H1 (cell line): Measurements from ENCODE around the gene FAM120A. TPM values are rescaled to one million over a fixed set of nuclear protein-coding genes. Genes with fewer than 3 reads are reported as not detected.

ENCODE experiments used
- CTCF ChIA-PET: fragments of 300-600 bp; sonication (Branson Sonifier 250); formaldehyde crosslinking; loops from one replicate; lab custom pipeline; 2021; ENCODE audit not compliant: partially characterized antibody; lab: Charles Lee
- POLR2A ChIA-PET: fragments of 300-600 bp; sonication (Branson Sonifier 250); formaldehyde crosslinking; loops from one replicate; lab custom pipeline; 2021; ENCODE audit warnings: inconsistent platforms; ENCODE audit not compliant: partially characterized antibody; lab: Charles Lee
- DNase-seq, 2 experiments: peaks; one replicate each; pipeline versions ENCODE4 v3.0.0 to v3.0.0-alpha.2; 2010 to 2022; ENCODE audit warnings: low spot score in 2 of 2, low read depth in 1 of 2, mixed read lengths in 1 of 2
- FAIRE-seq: peaks from 2 replicates; lab custom pipeline; 2011; peaks lifted over from hg19 to GRCh38; lab: Jason Lieb, UNC
- H2AFZ ChIP-seq: 2 replicates; pipeline ENCODE4 v1.8.1; 2012; ENCODE audit warnings: low read length, inconsistent platforms
- H2AK5ac ChIP-seq: 2 replicates; pipeline ENCODE4 v1.6.1; 2013; ENCODE audit warnings: low read depth, low read length
- H2BK120ac ChIP-seq: replicated peaks from 2 replicates; pipeline ENCODE3; 2013; ENCODE audit warnings: low read depth, low read length, inconsistent platforms
- H2BK12ac ChIP-seq: 2 replicates; pipeline ENCODE4 v1.6.1; 2013; ENCODE audit warnings: low read depth, low read length
- H2BK15ac ChIP-seq: 2 replicates; pipeline ENCODE4 v1.6.1; 2013; ENCODE audit warnings: low read length
- H2BK20ac ChIP-seq: 2 replicates; pipeline ENCODE4 v1.6.1; 2013; ENCODE audit warnings: low read length
- H2BK5ac ChIP-seq: 2 replicates; pipeline ENCODE4 v1.6.1; 2013; ENCODE audit warnings: low read depth, low read length
- H3K14ac ChIP-seq: 2 replicates; pipeline ENCODE4 v1.6.1; 2013; ENCODE audit warnings: inconsistent platforms; ENCODE audit not compliant: insufficient read length
- H3K18ac ChIP-seq: 2 replicates; pipeline ENCODE4 v1.6.1; 2013; ENCODE audit warnings: low read length; ENCODE audit errors: extremely low read depth
- H3K23ac ChIP-seq: 2 replicates; pipeline ENCODE4 v1.6.1; 2013; ENCODE audit warnings: inconsistent platforms; ENCODE audit not compliant: insufficient read length
- H3K23me2 ChIP-seq: 2 replicates; pipeline ENCODE4 v1.6.1; 2013; ENCODE audit warnings: low read depth, low read length
- H3K27ac ChIP-seq: 2 replicates; pipeline ENCODE4 v1.6.1; 2011; ENCODE audit warnings: low read depth, low read length, inconsistent platforms
- H3K27me3 ChIP-seq, 4 experiments: replicated peaks in 1 of 4; 1 replicate in 1 of 4; 2 replicates in 3 of 4; pipeline versions ENCODE4 v1.6.1 to v1.8.1; 2011 to 2013; ENCODE audit warnings: low read length in 3 of 4, mild to moderate bottlenecking in 3 of 4, inconsistent platforms in 2 of 4, mixed read lengths in 2 of 4, moderate library complexity in 1 of 4; ENCODE audit not compliant: control insufficient read depth in 3 of 4, insufficient read depth in 3 of 4; ENCODE audit errors: extremely low read depth in 1 of 4
- H3K36me3 ChIP-seq, 4 experiments: 2 replicates each; pipeline versions ENCODE4 v1.6.1 to v1.8.1; 2011 to 2013; ENCODE audit warnings: mild to moderate bottlenecking in 4 of 4, low read length in 3 of 4, moderate library complexity in 2 of 4, control low read depth in 1 of 4, inconsistent platforms in 1 of 4; ENCODE audit not compliant: insufficient read depth in 4 of 4, control insufficient read depth in 2 of 4
- H3K4ac ChIP-seq: replicated peaks from 2 replicates; pipeline ENCODE3; 2013; ENCODE audit warnings: low read length, low read depth, mixed read lengths, inconsistent platforms; ENCODE audit not compliant: insufficient read length
- H3K4me1 ChIP-seq, 4 experiments: replicated peaks in 1 of 4; 1 replicate in 1 of 4; 2 replicates in 3 of 4; pipeline versions ENCODE4 v1.6.1 to v1.8.1; 2011 to 2013; ENCODE audit warnings: low read length in 3 of 4, inconsistent platforms in 2 of 4, mixed read lengths in 1 of 4; ENCODE audit not compliant: insufficient read depth in 4 of 4, control insufficient read depth in 3 of 4
- H3K4me2 ChIP-seq, 2 experiments: 2 replicates each; pipeline versions ENCODE4 v1.6.1 to v1.8.1; 2011 to 2013; ENCODE audit warnings: low read depth in 2 of 2, low read length in 2 of 2, control low read depth in 1 of 2, inconsistent platforms in 1 of 2, mild to moderate bottlenecking in 1 of 2; ENCODE audit not compliant: insufficient read depth in 1 of 2
- H3K4me3 ChIP-seq, 4 experiments: fragments of 200-600, 300-600 bp in 1 of 4; sonication (generic), shearing (Covaris generic), sonication (Bioruptor Twin) in 1 of 4; 2 replicates each; pipeline versions ENCODE4 v1.5.1 to v1.8.1; 2011 to 2016; ENCODE audit warnings: low read length in 4 of 4, low read depth in 3 of 4, control low read depth in 2 of 4, inconsistent platforms in 2 of 4, mild to moderate bottlenecking in 2 of 4, mixed read lengths in 1 of 4, moderate library complexity in 1 of 4; ENCODE audit not compliant: insufficient read depth in 2 of 4; ENCODE audit errors: extremely low read depth in 1 of 4
- H3K56ac ChIP-seq: replicated peaks from 2 replicates; pipeline ENCODE3; 2013; ENCODE audit warnings: low read depth, mild to moderate bottlenecking, mixed read lengths, low read length, inconsistent platforms; ENCODE audit not compliant: insufficient read length
- H3K79me1 ChIP-seq: 2 replicates; pipeline ENCODE4 v1.6.1; 2013; ENCODE audit warnings: low read depth, low read length, control low read depth
- H3K79me2 ChIP-seq, 2 experiments: 2 replicates each; pipeline versions ENCODE4 v1.6.1 to v1.8.1; 2012 to 2013; ENCODE audit warnings: low read length in 2 of 2, mild to moderate bottlenecking in 2 of 2, inconsistent platforms in 1 of 2; ENCODE audit not compliant: insufficient read depth in 2 of 2, control insufficient read depth in 1 of 2
- H3K9ac ChIP-seq, 4 experiments: replicated peaks in 1 of 4; 1 replicate in 1 of 4; 2 replicates in 3 of 4; pipeline versions ENCODE4 v1.6.1 to v1.8.1; 2011 to 2013; ENCODE audit warnings: low read depth in 3 of 4, low read length in 3 of 4, control low read depth in 2 of 4, mild to moderate bottlenecking in 2 of 4, moderate library complexity in 2 of 4, inconsistent platforms in 1 of 4; ENCODE audit errors: extremely low read depth in 1 of 4
- H3K9me3 ChIP-seq, 2 experiments: 2 replicates each; pipeline versions ENCODE4 v1.6.1 to v1.8.1; 2012 to 2013; ENCODE audit warnings: mild to moderate bottlenecking in 2 of 2, moderate library complexity in 2 of 2, control low read depth in 1 of 2, inconsistent platforms in 1 of 2, low read depth in 1 of 2, low read length in 1 of 2, mixed read lengths in 1 of 2; ENCODE audit not compliant: insufficient read depth in 2 of 2
- H4K20me1 ChIP-seq, 2 experiments: replicated peaks in 1 of 2; 2 replicates each; pipeline versions ENCODE3 to v1.8.1; 2011 to 2013; ENCODE audit warnings: inconsistent platforms in 2 of 2, low read length in 2 of 2, mild to moderate bottlenecking in 1 of 2; ENCODE audit not compliant: insufficient read depth in 2 of 2, control insufficient read depth in 1 of 2
- H4K5ac ChIP-seq: 2 replicates; pipeline ENCODE4 v1.6.1; 2013; ENCODE audit warnings: low read length, low read depth, mixed read lengths, inconsistent platforms; ENCODE audit not compliant: insufficient read length
- H4K8ac ChIP-seq: 2 replicates; pipeline ENCODE4 v1.8.0; 2013; ENCODE audit warnings: mild to moderate bottlenecking, moderate library complexity, low read length, inconsistent platforms; ENCODE audit not compliant: insufficient read depth; ENCODE audit errors: extremely low read depth
- H4K91ac ChIP-seq: replicated peaks from 2 replicates; pipeline ENCODE3; 2013; ENCODE audit warnings: low read length, mixed read lengths, inconsistent platforms; ENCODE audit not compliant: insufficient read length
- BCL11A ChIP-seq, 2 experiments: IDR thresholded peaks; one replicate each; pipeline ENCODE4 v1.6.1; 2011; ENCODE audit warnings: low read depth in 2 of 2, low read length in 2 of 2, mild to moderate bottlenecking in 2 of 2
- CEBPB ChIP-seq: IDR thresholded peaks from 2 replicates; pipeline ENCODE4 v1.6.1; 2012; ENCODE audit warnings: low read depth, low read length
- HDAC2 ChIP-seq, 2 experiments: fragments of 300-600 bp in 1 of 2; sonication (generic) in 1 of 2; IDR thresholded peaks; 2 replicates each; pipeline ENCODE4 v1.6.1; 2011 to 2012; ENCODE audit warnings: low read depth in 2 of 2, low read length in 2 of 2, mild to moderate bottlenecking in 2 of 2, moderate library complexity in 2 of 2, borderline replicate concordance in 1 of 2, inconsistent platforms in 1 of 2
- HDAC6 ChIP-seq: IDR thresholded peaks from one replicate; pipeline ENCODE4 v1.7.1; 2012; ENCODE audit warnings: low read depth, mild to moderate bottlenecking, inconsistent platforms, low read length, moderate library complexity
- KDM5A ChIP-seq: fragments of 200-600 bp; IDR thresholded peaks from 2 replicates; pipeline ENCODE4 v1.7.1; 2012; ENCODE audit warnings: mild to moderate bottlenecking, low read length, inconsistent platforms, mixed read lengths
- MAFK ChIP-seq: IDR thresholded peaks from 2 replicates; pipeline ENCODE4 v1.6.1; 2012; ENCODE audit warnings: low read depth, mild to moderate bottlenecking, improper control_type of control experiment, low read length
- PHF8 ChIP-seq: fragments of 200-600 bp; sonication (generic); conservative IDR thresholded peaks from 2 replicates; pipeline ENCODE4 v1.7.1; 2012; ENCODE audit warnings: low read depth, mild to moderate bottlenecking, inconsistent platforms, low read length, moderate library complexity
- RBBP5 ChIP-seq: IDR thresholded peaks from 2 replicates; pipeline ENCODE4 v1.7.1; 2012; ENCODE audit warnings: low read depth, mild to moderate bottlenecking, inconsistent platforms, low read length, moderate library complexity, borderline replicate concordance
- SIRT6 ChIP-seq: IDR thresholded peaks from one replicate; pipeline ENCODE4 v1.7.1; 2012; ENCODE audit warnings: low read length, inconsistent platforms
- SP1 ChIP-seq: IDR thresholded peaks from 2 replicates; pipeline ENCODE4 v1.6.1; 2011; ENCODE audit warnings: low read depth, low read length
- WGBS, 2 experiments: shearing (Covaris generic) in 1 of 2; methylation state at CpG; one replicate each; pipeline versions ENCODE4 v1.1.6 to v1.1.7; 2013 to 2015; ENCODE audit warnings: low lambda C conversion rate in 2 of 2, mixed read lengths in 2 of 2, inconsistent platforms in 1 of 2, low coverage in 1 of 2, missing lambda C conversion rate in 1 of 2; ENCODE audit not compliant: insufficient replicate concordance in 2 of 2, insufficient coverage in 1 of 2, insufficient read length in 1 of 2; ENCODE audit errors: extremely low coverage in 1 of 2, missing lambda C conversion rate in 1 of 2; 5-methylcytosine and 5-hydroxymethylcytosine counted together
- polyA plus RNA-seq, 7 experiments: library from polyadenylated mRNA; depleted of rRNA in 3 of 7; stranded (reverse) in 5 of 7; unstranded in 2 of 7; fragments of >200 nt in 5 of 7; fragments of 200-250 nt in 2 of 7; gene quantifications; 1 replicate in 5 of 7; 2 replicates in 1 of 7; 4 replicates in 1 of 7; pipeline versions ENCODE4 v1.2.1 to v1.2.3, GENCODE V29; 2011 to 2013; ENCODE audit warnings: missing spikeins in 2 of 7, mixed read lengths in 2 of 7
- total RNA-seq: library from RNA; stranded (reverse); fragmentation: NEBNext Ultra II Directional; extraction: Animal tissue kit (Norgen Biotek cat#: 25700); gene quantifications from 2 replicates; pipeline ENCODE4 v1.2.1, GENCODE V29; 2021
- TF ChIP-seq, protein P1 (sequence below): IDR thresholded peaks from 2 replicates; pipeline ENCODE4 v1.6.1; 2011; ENCODE audit warnings: low read length, improper control_type of control experiment
- TF ChIP-seq, protein P2 (sequence below): IDR thresholded peaks from 2 replicates; pipeline ENCODE4 v1.6.1; 2012; ENCODE audit warnings: inconsistent platforms

The FAM120A gene
- total and polyA plus RNA-seq, 2 of the 8 experiments (the other 6 are each of a cell fraction or from before 2014, with no cell fraction given), result 24.9 to 54.7 TPM

DNA sequence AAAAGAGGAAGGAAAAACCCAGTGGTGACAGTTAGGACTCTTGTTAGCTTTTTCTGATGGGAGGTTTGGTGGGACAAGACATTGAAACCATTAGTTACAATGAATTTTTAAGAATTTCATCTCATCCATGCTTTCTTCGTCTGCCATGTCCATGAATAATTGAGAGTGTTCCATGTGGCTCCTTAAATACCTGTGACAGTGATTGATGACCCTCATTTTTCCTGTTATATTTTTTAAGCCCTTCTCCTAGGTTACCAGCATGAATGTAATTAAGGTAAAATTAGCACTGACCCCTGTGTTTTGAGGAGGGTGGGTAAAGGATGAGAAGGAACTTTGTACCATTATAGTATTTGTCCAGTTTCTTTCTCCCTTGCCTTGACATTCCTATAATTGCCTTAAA lies 101.4 kb downstream of the FAM120A start:
- H4K8ac ChIP-seq, result no peak overlapping the region
- no peak overlapping the region for H2BK12ac ChIP-seq
- no peaks in the 10 kb centered on the region; the same call in 1 of the 2 replicates for H3K23me2 ChIP-seq
- no peak overlapping the region for H3K27ac ChIP-seq
- POLR2A ChIA-PET, result no interaction called here
- H3K4me2 ChIP-seq, result no peak overlapping the region
- H3K79me1 ChIP-seq, result no peaks in the 10 kb centered on the region
- no peak overlapping the region for H2BK15ac ChIP-seq
- 86% methylated on average over 1 of the region's 1 CpG; no CpG with 5 or more reads in 1 of the 2 experiments for WGBS, 2 experiments
- H2BK20ac ChIP-seq, result no peak overlapping the region
- no peak overlapping the region for H3K14ac ChIP-seq
- no peaks in the 10 kb centered on the region for H3K27me3 ChIP-seq
- peaks cover under 1 to 33% (median 8%) of the 10 kb centered on the region in 4 experiments; a peak in 6 of 8 replicates for H3K36me3 ChIP-seq
- DNase-seq (no peak), FAIRE-seq (no peak)
- H3K56ac ChIP-seq, result no peak overlapping the region
- CTCF ChIA-PET, result interaction anchor here (1.3 to 1.7 kb wide), 2 partner anchors 18 to 249 kb away, joined by 3 read pairs; no protein-coding TSS in a partner anchor
- no peak overlapping the region for H2BK120ac ChIP-seq
- H3K9me3 ChIP-seq, result no peaks in the 10 kb centered on the region
- no peak overlapping the region for H4K91ac ChIP-seq
- H2AK5ac ChIP-seq, result no peak overlapping the region
- no peak overlapping the region for H2BK5ac ChIP-seq
- no peaks in the 10 kb centered on the region for H3K79me2 ChIP-seq
- peaks cover 0 to 1% (median 0%) of the 10 kb centered on the region in 4 experiments; a peak in 2 of 7 replicates for H3K4me1 ChIP-seq
- H3K4ac ChIP-seq, result no peak overlapping the region
- no peak overlapping the region for H3K4me3 ChIP-seq
- no peak overlapping the region for H3K23ac ChIP-seq
- peaks cover 0 to 8% of the 10 kb centered on the region in 2 experiments for H4K20me1 ChIP-seq
- H2AFZ ChIP-seq, result no peak overlapping the region
- H3K18ac ChIP-seq, result no peak overlapping the region
- no peak overlapping the region for H4K5ac ChIP-seq
- H3K9ac ChIP-seq, result no peak overlapping the region
- TF ChIP-seq HDAC2 (IDR thresholded peaks at IDR 0.05; ENCODE audit: borderline replicate concordance in 1 of 2, low read depth in 2 of 2, low read length in 2 of 2) (no peak), CEBPB (no peak), RBBP5 (no peak), MAFK (no peak), SIRT6 (no peak), SP1 (no peak), BCL11A (IDR thresholded peaks at IDR 0.05; ENCODE audit: low read depth in 2 of 2, low read length in 2 of 2) (no peak), HDAC6 (no peak), KDM5A (no peak), PHF8 (no peak)
- TF ChIP-seq, protein P1, sequence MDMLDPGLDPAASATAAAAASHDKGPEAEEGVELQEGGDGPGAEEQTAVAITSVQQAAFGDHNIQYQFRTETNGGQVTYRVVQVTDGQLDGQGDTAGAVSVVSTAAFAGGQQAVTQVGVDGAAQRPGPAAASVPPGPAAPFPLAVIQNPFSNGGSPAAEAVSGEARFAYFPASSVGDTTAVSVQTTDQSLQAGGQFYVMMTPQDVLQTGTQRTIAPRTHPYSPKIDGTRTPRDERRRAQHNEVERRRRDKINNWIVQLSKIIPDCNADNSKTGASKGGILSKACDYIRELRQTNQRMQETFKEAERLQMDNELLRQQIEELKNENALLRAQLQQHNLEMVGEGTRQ, result no peak
- TF ChIP-seq, protein P2, sequence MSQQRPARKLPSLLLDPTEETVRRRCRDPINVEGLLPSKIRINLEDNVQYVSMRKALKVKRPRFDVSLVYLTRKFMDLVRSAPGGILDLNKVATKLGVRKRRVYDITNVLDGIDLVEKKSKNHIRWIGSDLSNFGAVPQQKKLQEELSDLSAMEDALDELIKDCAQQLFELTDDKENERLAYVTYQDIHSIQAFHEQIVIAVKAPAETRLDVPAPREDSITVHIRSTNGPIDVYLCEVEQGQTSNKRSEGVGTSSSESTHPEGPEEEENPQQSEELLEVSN, result no peak
